MM.1S (cell line): ENCODE measurements around the gene RCBTB1.

ENCODE experiments used
- DNase-seq: peaks from one replicate; pipeline ENCODE4 v3.0.0-alpha.2; 2015
- H2AFZ ChIP-seq: fragments of 300-600 bp; sonication (generic); 2 replicates; pipeline ENCODE4 v1.6.0; 2016; ENCODE audit warnings: antibody characterized with exemption, low read length
- H3F3A ChIP-seq: fragments of 300-600 bp; sonication (generic); 2 replicates; pipeline ENCODE4 v1.6.1; 2016; ENCODE audit warnings: mild to moderate bottlenecking, antibody characterized with exemption, low read length, moderate library complexity, mixed read lengths; ENCODE audit not compliant: insufficient read depth
- H3K27ac ChIP-seq: fragments of 300-600 bp; sonication (generic); 2 replicates; pipeline ENCODE4 v1.5.1; 2016; ENCODE audit warnings: mild to moderate bottlenecking, low read length
- H3K27me3 ChIP-seq: fragments of 300-600 bp; sonication (generic); replicated peaks from 2 replicates; pipeline ENCODE4 v1.6.0; 2016; ENCODE audit warnings: low read length; ENCODE audit not compliant: insufficient read depth
- H3K36me3 ChIP-seq: fragments of 300-600 bp; sonication (generic); replicated peaks from 2 replicates; pipeline ENCODE4 v1.6.1; 2016; ENCODE audit warnings: mild to moderate bottlenecking, low read length, mixed read lengths; ENCODE audit not compliant: insufficient read depth
- H3K4me1 ChIP-seq: fragments of 300-600 bp; sonication (generic); 2 replicates; pipeline ENCODE4 v1.6.1; 2016; ENCODE audit warnings: low read length, mixed read lengths
- H3K4me2 ChIP-seq: fragments of 300-600 bp; sonication (generic); 2 replicates; pipeline ENCODE4 v1.6.0; 2016; ENCODE audit warnings: low read depth, low read length
- H3K4me3 ChIP-seq: fragments of 300-600 bp; sonication (generic); 2 replicates; pipeline ENCODE4 v1.5.1; 2016; ENCODE audit warnings: low read length, mixed read lengths
- H3K79me2 ChIP-seq: fragments of 300-600 bp; sonication (generic); 2 replicates; pipeline ENCODE4 v1.6.1; 2016; ENCODE audit warnings: mixed run types, low read length, mixed read lengths
- H3K9ac ChIP-seq: fragments of 300-600 bp; sonication (generic); 2 replicates; pipeline ENCODE4 v1.6.1; 2016; ENCODE audit warnings: low read length, mixed read lengths
- H3K9me2 ChIP-seq: fragments of 300-600 bp; sonication (generic); replicated peaks from 2 replicates; pipeline ENCODE4 v1.6.1; 2016; ENCODE audit warnings: mild to moderate bottlenecking, low read length, mixed read lengths; ENCODE audit not compliant: insufficient read depth
- H3K9me3 ChIP-seq: fragments of 300-600 bp; sonication (generic); replicated peaks from 2 replicates; pipeline ENCODE4 v1.6.1; 2016; ENCODE audit warnings: mild to moderate bottlenecking, low read length, mixed read lengths; ENCODE audit not compliant: insufficient read depth
- H4K20me1 ChIP-seq: fragments of 300-600 bp; sonication (generic); 2 replicates; pipeline ENCODE4 v1.6.1; 2016; ENCODE audit warnings: mild to moderate bottlenecking, low read length, moderate library complexity, mixed read lengths; ENCODE audit not compliant: insufficient read depth
- CTCF ChIP-seq: fragments of 300-600 bp; sonication (generic); IDR thresholded peaks from 2 replicates; pipeline ENCODE4 v1.5.1; 2016; ENCODE audit warnings: antibody characterized with exemption, low read length, mixed read lengths
- EZH2 ChIP-seq: fragments of 300-600 bp; sonication (generic); optimal IDR thresholded peaks from 2 replicates; pipeline ENCODE3; 2017; ENCODE audit warnings: low read depth, mild to moderate bottlenecking, antibody characterized with exemption, low read length, mixed read lengths
- EZH2phosphoT487 ChIP-seq: fragments of 300-600 bp; sonication (generic); IDR thresholded peaks from 2 replicates; pipeline ENCODE4 v1.6.1; 2018; ENCODE audit warnings: antibody characterized with exemption, low read length

RCBTB1 gene

GRCh38 chr13:49517461-49517860 lies 67.9 kb downstream of the RCBTB1 start:
- Histone ChIP-seq H3K79me2 (no peaks in the 10 kb centered on the region), H3K9me2 (no peaks in the 10 kb centered on the region), H3K4me2 (no peak overlapping the region), H3K9ac (no peak overlapping the region), H2AFZ (no peak overlapping the region), H4K20me1 (no peaks in the 10 kb centered on the region), H3K27me3 (no peaks in the 10 kb centered on the region), H3K9me3 (no peaks in the 10 kb centered on the region), H3K27ac (no peak overlapping the region), H3K4me3 (no peak overlapping the region), H3K4me1 (no peaks in the 10 kb centered on the region), H3F3A (no peaks in the 10 kb centered on the region), H3K36me3 (no peaks in the 10 kb centered on the region)
- DNase-seq, result no peak
- TF ChIP-seq CTCF (no peak), EZH2phosphoT487 (no peak), EZH2 (no peak)

GRCh38 chr13:49516467-49516866 lies 68.9 kb downstream of the RCBTB1 start:
- Histone ChIP-seq H4K20me1 (no peaks in the 10 kb centered on the region), H3K4me1 (no peaks in the 10 kb centered on the region), H3K79me2 (no peaks in the 10 kb centered on the region), H3K36me3 (no peaks in the 10 kb centered on the region), H3K27ac (no peak overlapping the region), H3K4me2 (no peak overlapping the region), H3K9ac (no peak overlapping the region), H3K27me3 (no peaks in the 10 kb centered on the region), H3K9me2 (no peaks in the 10 kb centered on the region), H2AFZ (no peak overlapping the region), H3F3A (no peaks in the 10 kb centered on the region), H3K9me3 (no peaks in the 10 kb centered on the region), H3K4me3 (no peak overlapping the region)
- TF ChIP-seq EZH2, result no peak
- no peak for TF ChIP-seq EZH2phosphoT487
- TF ChIP-seq CTCF, result no peak
- DNase-seq, result no peak

GRCh38 chr13:49512578-49512977 lies 72.8 kb downstream of the RCBTB1 start:
- H3K27ac ChIP-seq, result no peak overlapping the region
- no peaks in the 10 kb centered on the region for H3K4me1 ChIP-seq
- no peak overlapping the region for H3K9ac ChIP-seq
- H3K9me3 ChIP-seq, result no peaks in the 10 kb centered on the region
- no peak overlapping the region for H3K4me2 ChIP-seq
- no peaks in the 10 kb centered on the region for H3F3A ChIP-seq
- no peaks in the 10 kb centered on the region for H3K9me2 ChIP-seq
- H3K36me3 ChIP-seq, result no peaks in the 10 kb centered on the region
- no peaks in the 10 kb centered on the region for H3K27me3 ChIP-seq
- TF ChIP-seq EZH2 (no peak), CTCF (no peak), EZH2phosphoT487 (no peak)
- no peak for DNase-seq
- no peaks in the 10 kb centered on the region for H4K20me1 ChIP-seq
- H3K79me2 ChIP-seq, result no peaks in the 10 kb centered on the region
- H2AFZ ChIP-seq, result no peak overlapping the region
- no peak overlapping the region for H3K4me3 ChIP-seq
